ENCODE data around the gene HEYL.
"Not testable (repeated sequence)": the region's sequence is repeated elsewhere in the genome, so short reads cannot be mapped to it uniquely, and the experiment has no call there.

The HEYL gene

DNA sequence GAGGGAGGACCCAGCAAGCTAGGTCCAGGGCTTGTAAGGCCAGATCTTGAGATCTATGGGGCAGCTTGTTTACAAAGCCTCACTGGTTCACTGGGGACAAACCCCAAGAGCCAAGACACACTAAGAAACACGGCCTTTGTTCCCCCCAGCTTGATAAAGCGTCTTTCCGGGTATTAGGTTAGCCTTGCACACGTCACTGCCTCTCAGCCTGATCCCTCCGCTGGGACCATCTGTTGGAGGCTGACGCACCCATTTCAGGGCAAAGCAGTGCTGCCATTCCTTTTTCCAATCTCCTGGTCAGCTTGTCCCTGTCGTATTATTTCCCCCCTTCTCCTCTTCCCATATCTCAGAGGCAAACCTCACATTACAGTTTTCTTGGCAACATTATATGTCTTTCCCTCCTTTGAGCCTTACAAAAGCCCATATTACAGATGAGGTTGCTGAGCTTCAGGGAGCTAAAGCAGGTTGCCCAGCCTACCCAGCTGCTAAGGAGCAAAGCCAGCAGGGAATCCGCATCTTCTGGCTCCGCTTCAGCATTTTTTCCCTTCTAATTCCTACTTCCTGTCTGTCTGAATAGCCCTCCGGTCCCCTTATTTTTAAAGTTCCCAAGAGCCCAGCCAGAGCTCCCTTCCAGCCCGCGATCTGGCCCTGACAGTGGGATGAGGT is 4.1 kb downstream of the HEYL start:
- no peak for DNase-seq

DNA sequence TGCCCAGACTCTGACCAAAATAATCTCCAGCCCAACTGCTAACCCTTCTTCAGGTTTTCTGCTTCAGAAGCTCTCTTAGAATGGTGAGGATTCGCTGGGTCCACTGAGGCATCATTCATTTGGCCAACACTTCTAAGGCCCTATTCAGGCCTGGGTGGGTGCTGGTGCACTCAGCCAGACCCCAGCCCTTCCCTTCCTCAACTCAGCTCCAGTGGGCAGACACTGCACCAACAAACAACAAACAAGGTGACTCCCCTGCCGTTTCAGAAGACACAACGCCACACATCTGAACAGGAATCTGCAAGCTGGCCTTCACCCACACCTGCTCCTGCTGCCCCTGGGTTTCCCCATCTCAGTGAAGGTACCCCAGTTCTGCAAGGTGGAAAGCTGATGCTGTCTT is 6.0 kb downstream of the HEYL start:
- no peak for DNase-seq

DNA sequence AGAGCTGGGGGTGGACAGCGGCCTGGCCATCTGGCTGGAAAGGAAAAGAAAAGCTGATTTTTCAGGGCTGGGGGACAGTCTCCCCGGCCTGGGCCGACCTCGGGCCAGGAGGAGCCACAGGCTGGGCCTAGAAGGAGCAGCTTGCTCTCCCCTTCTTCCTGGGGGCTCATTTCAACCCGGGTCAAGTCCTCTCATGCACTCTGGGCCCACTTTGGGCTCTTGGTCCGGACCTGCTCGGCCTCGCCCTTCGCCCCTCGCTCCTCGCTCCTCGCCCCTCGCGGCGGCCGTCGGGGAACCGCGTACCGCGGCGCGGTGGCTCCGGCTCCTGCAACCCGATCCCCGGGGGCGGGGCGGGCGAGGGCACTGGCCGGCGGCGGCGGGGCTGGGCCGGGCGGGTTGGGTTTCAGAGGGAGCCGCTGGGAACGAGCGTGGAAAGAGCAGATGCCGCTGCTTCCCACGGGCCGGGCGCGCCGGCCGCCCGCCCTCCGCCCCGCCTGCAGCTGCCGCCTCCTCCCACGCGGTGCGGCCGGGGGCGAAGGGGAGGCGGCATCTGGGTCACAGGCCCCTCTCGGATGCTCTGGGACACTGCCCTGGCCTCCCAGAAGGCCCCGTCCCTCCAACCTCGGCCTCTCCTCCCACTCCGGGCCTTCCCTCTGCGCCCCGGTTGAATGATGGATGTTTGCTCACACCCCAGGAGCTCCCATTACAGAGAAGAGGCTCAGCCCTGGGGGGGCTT is 6.6 kb downstream of the HEYL start:
- no peak for DNase-seq

DNA sequence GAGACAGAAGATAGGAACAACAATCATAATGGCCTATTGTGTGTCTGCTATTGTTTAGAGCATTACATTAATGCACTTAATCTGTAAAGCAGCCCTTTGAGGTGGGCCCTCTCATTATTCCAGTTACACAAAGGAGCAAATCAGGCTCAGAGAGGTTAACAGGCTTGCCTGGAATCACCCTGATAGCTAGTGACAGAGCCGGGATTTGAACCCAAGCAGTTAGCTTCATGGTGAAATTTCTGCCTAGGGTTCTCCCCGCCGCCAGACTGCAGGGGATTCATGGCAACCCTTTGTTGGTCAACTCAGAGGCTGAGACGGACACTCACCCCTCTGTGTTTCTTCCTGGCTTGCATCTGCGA is 7.1 kb downstream of the HEYL start:
- no peak for DNase-seq

DNA sequence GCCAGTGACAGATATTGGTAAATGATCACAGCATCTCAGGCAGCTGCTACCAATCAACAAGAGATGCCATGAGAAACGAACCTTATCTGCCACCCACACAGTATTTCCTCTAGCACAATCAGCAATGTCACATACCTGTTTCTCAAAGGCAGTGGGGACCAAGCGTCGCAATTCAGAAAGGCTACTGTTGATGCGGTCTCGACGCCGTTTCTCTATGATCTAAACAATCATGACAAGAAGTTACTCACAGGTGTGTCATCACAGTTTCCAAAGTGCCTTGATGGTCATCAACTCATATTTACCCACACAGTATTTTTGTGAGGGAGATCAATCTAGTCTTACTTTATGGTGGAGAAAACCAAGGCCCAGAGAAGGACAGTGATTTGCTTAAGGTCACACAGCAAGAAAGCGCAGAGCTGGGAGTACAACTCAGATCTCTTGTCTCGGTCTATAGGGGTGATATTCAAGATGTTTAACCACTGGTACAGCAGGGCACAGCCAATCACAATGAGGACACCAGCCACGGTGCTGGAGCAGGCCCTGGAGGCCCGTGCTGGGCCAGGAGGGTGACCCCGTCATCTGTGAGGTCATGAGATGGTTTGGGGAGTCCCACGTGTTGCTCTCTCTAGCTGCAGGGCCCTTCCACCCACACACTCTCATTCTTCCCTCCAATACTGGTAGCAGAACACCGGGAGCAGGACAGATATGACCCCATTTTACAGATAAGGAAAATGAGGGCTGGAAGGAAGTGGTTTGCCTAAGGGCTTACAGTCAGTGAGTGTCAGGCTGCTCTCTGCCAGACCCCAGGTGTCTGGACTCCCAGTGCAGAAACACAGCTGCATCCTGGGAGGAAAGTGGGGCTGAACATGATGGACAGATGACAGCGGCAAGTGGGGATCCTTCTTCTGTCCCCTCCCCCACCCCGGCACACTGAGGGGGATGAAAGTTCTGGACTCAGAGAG is 7.8 kb downstream of the HEYL start:
- DNase-seq: no peak

DNA sequence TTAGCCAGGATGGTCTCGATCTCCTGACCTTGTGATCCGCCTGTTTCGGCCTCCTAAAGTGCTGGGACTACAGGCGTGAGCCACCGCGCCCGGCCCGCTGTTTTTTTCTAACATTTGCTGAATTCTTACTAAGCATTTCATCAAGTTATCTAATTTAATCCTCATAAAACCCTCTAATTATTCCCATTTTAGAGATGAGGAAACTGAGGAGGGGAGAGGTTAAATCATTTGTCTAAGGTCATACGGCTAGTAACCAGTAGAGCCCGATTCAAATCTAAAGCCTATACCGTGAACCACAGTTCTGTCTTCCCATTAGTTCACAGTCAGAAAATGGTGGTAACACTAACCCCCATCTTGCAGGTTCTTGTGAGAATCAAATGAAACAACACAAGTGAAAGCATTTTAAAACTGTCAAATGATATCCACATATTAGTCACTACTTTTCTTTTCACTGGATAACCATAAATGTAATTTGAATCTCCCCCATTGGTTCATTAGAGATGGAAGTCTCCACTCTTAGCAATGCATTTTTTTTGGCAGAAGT is 10.6 kb downstream of the HEYL start:
- no peak for DNase-seq

DNA sequence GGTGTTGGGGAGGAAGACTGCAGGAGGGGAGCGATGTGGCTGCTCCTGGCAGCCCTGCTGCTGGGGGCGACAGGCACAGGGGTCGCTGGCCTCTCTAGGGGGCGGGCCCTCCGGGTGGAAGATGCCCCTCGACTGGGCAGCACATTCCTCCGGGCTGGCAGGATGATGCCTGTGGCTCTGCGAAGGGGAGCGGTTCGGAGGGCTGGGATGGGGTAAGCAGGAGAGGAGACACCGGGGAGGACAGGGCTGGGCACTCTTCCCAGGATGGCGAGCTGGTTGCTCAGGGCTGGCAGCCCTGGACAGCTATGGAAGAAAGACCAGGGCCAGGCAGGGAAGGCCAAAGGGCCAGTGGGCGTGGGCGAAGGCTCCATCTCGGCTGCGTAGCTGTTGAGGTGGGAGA is 12.8 kb downstream of the HEYL start:
- DNase-seq: no peak

DNA sequence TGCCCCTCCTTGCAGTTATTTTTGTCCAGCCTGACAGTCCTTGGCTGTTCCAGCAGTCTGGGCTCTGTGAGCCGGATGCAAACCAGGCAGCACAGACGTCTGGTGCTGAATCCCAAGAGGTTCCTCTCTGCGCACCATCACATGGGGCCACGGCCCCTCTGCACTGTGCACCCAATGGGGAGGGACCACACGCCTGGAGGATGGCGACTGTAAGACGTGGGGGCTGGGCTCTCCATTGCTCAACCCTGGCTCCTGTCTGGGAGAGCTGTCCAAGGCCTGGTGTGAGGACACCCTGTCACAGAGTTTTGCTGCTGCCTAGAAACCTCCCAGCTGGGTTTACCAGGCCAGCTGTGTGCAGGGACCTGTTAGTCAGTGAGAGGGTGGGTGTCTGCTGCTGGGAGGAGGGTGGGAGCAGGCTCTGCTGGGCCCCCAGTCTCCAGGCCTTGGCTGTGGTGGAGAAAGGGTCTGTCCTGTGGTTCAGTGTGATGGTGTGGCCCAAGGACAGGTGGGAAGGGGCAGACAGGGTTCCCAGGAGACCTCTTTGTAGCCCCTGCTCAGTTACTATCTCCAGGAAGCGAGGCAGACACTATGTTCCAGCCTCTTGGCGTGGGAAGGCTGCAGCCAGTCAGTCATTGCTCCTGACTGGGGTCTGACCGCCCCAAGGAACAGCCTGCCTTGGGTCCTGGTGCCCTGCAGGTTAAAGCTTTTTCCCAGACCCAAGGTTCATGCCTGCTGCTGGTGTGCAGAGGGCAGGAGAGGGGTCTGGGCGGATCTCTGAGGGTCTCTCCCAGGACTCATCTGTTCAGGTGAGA is 13.8 kb downstream of the HEYL start:
- DNase-seq: no peak

DNA sequence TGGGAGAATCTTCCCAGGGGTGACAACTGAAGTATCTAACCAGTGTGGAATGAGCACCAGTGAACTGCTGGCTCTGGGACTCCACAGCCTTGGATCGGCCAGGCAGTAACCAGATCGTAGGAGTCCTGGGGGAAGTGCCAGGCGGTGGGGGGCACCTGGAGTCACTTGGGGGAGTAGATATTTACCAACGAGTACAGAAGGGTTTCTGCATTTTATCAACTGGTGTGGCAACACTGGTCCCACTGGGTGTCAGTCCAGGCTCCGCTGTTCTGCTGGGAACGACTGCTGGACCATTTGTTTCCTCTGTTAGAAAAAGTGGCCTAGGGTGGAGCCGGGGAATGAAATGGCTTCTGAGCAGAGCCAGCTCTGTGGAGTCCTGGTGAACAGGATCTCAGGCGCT is 14.4 kb downstream of the HEYL start:
- DNase-seq: no peak

DNA sequence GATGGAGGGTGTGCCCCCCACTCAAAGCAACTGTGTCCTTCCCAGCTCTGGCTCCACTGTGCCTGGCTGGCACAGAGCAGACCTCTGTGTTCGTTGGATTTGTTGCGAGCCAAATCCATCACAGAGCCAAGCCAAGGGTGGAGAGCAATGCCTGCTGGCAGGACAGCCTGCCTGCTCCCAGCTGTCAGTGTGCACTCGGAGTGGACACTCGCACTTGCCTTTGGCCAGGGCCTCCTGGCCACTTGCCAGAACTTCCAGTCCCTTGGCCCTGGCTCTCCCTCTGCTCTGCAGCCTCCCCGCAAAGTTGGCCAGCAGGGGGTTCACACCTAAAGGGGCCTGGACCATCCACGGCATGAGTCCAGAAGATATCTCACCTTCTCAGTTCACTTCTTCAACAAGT is 16.4 kb downstream of the HEYL start:
- DNase-seq: no peak

DNA sequence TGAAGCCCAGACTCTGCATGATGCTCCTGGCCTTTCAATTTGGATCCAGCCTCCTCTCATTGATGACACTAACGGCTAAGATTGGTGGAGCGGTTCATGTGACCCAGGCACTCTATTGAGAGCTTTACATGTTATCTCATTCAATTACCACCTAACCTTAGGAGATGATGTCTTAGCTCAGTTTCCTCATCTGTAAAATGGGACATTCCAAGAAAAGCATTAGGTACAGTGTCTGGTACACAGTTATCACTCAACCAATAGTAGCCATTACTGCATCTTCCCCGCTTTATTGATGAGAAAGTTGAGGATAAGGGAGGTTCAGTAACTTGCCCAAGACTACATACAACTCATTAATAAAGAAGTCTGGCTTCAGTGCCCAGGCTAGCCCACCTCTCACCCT is 17.0 kb downstream of the HEYL start:
- no peak for DNase-seq

DNA sequence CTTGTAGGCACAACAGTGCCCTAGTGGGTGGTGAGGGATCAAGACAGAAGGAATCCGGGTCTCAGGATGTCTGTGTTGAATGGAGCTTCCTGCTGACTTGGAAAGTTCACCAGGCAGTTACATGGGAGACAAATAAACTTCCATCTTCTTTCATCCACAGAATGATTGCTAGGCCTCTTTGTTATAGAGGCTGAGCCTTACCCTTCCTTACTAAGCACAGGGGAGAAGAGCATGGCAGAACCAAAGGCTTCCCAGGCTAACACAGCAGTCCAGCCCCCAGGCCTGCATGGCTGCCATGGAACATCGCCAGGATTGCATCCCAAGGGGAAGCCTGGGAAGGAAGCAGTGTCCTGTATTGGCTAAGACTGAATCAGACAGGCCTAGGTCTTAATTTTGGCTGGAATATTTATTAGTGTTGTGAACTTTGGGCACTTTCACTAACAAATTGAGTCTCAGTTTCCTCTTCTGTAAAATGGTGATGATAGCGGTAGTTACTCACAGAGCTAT is 18.7 kb downstream of the HEYL start:
- no peak for DNase-seq

DNA sequence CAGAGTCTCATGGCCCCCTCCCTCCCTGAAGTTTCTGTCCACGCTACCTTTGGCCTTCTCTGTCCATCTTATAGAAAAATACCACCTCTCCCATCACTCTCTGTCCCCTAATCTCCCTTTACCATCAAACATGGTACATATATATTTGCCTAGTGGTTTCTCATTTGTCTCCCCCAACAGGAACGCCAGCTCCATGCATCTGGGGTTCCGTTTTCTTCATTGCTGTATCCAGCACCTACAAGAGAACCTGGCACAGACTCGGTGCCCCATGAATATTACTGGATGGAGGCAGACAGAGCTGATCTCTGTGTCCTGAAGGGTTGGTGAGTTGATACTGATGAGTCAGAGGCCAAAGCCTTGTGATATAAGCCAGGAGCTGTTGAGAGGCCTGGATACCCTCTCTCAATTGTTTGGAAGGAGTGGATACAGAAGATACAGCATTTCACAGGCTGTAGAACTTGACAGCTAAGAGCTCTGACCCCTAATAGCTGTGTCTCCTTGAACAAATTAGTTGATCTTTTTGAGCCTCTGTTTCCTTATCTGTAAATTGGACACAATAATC is 21.9 kb downstream of the HEYL start:
- no peak for DNase-seq

DNA sequence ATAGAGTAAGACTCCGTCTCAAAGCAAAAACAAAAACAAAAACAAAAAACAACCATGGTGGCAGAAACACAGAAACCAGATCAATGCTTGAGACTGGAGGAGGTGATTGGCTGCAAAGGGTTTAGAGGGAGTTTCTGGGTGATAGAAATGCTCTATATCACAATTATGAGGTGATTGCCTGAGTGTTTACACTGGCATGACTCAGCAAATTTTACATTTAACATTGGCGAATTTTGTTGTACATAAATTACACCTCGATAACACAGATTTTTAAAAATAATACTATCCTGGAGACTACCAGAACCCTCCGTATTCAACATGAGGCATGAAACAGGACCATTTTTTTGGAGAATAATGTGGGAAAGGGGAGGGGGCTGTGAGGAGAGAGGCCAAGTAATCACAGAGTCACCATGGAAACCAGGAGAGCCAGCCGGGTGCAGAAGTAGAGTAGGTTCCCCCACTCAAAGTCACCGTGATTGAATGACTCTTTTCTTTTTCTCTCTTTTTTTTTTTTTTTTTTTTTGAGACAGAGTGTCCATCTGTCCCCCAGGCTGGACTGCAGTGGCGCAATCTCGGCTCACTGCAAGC is 24.3 kb downstream of the HEYL start:
- no peak for DNase-seq

DNA sequence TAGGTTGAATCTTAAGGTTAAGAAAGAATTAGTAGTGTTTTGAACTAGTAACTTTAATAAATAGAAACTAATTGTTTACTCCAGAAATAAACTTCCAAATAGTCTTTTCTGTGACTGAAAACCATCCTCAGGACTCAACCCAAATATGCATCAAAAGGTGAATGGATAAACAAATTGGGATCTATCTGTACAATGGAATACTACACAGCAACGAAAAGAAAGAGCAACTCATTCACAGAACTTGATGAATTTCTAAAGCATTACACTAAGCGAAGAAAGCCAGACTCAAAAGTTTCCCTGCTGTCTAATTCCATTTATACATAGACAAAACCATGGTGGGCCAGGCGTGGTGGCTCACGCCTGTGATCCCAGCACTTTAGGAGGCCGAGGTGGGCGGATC is 25.0 kb downstream of the HEYL start:
- DNase-seq: no peak

DNA sequence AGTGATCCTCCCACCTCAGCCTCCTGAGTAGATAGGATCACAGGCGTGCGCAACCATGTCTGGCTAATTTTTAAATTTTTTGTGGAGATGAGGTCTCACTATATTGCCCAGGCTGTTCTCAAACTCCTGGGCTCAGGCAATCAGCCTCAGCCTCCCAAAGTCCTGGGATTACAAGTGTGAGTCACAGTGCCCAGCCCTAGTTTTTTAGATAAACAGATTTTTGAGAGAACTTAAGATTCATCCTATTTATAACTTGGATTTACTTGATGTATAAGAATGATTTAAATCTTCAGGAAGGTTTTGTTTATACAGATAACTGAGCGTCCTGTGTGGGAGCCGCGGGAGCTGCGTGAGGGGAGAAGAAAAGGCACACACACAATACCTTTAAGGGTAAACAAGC is 26.2 kb downstream of the HEYL start:
- no peak for DNase-seq

DNA sequence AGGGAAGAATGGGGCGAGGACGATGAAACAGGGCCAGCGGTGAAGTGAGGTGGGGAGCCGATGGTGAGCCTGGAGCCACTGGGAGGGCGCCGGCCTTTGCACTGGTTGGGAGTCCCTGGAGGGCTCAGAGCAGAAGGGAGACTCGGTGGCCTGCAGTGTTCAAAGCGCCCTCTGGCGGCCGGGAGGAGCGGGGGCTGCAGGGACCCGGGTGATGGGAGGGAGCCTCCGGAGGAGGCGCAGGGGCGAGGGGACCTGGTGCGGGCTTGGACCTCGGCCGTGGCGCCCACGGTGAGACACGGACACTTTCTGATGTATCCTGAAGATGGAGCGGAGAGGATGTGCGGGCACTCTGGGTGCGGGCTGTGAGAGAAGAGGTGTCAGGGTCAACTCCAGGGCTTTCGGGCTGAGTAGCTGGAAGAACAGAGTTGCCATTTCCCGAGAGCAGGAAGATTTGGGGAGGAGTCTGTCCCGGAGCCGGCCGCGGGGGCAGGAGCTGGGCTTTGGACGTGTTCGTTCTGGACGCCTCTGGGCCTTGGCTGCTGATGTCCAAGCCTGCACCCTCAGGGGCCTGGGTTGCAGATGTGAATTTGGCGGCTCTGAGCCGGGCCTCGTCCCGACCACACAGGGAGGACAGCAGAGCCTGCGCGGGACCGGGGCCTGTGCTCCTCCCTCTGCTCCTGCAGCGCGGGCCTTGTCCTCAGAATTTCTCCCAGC is 29.7 kb downstream of the HEYL start:
- DNase-seq: peak; percentile 61

DNA sequence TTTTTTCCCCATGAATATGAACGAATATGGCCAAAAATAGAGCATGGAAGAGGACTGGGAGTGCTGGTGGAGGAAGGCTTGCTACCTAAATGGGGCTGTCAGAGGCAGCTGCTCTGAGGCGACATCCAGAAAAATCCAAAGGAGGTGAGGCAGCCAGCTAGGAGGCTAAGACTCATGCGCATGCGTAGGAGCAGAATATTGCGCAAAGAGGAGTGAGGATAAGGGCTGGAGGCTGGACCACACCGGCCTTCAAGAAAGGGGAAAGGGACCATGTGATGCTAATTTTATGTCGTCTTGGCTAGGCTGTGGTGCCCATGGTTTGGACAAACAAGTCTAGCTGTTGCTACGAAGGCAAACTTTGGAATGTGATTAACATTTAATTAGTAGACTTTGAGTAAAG is 30.5 kb downstream of the HEYL start:
- peak; percentile 12 for DNase-seq

DNA sequence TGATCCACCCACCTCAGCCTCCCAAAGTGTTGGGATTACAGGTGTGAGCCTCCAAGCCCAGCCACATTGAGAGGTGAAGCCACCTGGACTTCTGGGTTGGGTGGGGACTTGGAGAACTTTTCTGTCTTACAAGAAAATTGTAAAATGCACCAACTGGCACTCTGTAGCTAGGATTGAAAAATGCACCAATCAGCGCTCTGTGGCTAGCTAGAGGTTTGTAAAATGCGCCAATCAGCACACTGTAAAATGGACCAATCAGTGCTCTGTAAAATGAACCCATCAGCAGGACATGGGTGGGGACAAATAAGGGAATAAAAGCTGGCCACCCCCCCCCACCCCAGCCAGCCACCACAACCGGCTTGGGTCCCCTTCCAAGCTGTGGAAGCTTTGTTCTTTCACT is 35.8 kb downstream of the HEYL start:
- not testable (repeated sequence) for DNase-seq

DNA sequence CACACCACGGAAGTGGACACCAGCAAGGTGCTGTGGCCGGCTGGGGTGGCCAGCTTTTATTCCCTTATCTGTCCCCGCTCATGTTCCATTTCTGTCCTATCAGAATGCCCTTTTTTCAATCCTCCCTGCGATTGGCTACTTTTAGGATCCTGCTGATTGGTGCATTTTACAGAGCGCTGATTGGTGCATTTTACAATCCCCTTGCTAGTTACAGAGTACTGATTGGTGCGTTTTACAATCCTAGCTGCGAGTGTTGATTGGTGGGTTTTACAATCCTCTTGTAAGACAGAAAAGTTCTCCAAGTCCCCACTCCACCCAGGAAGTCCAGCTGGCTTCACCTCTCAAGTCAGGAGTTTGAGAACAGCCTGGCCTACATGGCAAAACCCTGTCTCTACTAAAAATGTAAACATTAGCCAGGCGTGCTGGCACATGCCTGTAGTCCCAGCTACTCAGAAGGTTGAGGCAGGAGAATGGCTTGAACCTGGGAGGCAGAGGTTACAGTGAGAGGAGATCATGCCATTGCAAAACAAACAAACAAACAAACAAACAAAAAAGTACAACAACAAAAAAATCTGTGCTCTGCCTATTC is 37.7 kb downstream of the HEYL start:
- not testable (repeated sequence) for DNase-seq

DNA sequence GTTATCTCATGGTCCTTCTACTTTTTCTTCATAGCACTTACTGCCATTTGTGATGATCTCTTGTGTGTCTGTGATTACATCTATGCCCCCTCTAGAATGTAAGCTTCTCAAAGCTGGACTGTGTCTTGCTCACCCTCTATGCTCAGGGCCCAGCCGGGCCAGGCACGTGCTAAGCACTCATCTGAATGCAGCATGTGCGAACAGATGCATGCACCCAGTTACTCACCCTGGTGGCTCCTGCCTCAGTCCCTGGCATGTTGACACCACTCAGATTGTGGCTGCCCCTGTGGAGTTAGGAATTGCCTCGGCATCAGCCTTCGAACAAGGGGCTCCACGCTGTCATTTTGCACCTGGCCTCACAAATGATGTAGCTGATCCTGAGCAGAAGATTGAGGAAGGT is 43.3 kb downstream of the HEYL start:
- no peak for DNase-seq
